Astrocyte (in vitro differentiated cells and primary cell): Measurements from ENCODE around the gene FADS3.

Source experiments
- CTCF ChIP-seq: IDR thresholded peaks from 2 replicates; pipeline ENCODE4 v1.5.1; 2011; ENCODE audit warnings: low read depth, mild to moderate bottlenecking, inconsistent platforms, low read length, moderate library complexity; ENCODE audit not compliant: insufficient read depth
- EZH2 ChIP-seq: IDR thresholded peaks from 2 replicates; pipeline ENCODE4 v1.6.1; 2012; ENCODE audit warnings: mild to moderate bottlenecking, low read length, inconsistent platforms; ENCODE audit not compliant: insufficient read depth

DNA sequence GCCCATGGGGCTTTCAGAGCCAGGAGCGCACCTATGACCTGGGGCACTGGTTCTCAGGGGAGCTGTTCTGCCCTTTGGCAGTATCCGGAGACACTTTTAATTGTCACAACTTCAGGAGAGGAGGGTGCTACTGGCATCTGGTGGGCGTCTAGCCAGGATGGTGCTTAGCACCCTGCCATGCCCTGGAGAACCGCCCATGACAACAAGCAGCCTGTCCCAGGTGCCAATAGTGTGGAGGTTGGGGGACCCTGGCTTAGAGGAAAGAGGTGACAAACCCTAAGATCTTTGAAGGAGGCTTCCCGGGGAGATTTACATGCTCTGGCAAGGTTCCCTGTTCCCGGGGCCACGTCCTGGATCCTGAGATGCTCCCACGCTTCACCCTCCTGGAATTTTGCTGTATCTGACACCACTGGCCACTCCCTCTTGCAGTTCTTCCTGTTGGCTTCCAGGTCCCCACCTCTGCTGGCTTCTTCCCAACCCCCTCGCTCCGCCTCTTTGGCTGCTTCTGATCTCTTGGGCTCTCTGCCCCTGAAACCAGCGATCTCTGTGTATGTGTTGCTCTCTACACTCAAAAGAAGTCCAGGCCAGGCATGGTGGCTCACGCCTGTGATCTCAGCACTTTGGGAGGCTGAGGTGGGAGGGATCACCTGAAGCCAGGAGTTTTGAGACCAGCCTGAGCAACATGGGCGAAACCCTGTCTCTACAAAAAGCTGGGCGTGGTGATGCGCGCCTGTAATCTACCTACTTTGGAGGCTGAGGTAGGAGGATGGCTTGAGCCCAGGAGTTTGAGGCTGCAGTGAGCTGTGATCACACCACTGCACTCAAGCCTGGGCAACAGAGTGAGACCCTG lies 31.1 kb downstream of the FADS3 start:
- TF ChIP-seq CTCF, result no peak
- TF ChIP-seq EZH2, result no peak
